H1 (cell line): Measurements from ENCODE around the gene ANXA5. TPM values are rescaled to one million over a fixed set of nuclear protein-coding genes. Genes with fewer than 3 reads are reported as not detected.

Experiments
- CTCF ChIA-PET: fragments of 300-600 bp; sonication (Branson Sonifier 250); formaldehyde crosslinking; loops from one replicate; lab custom pipeline; 2021; ENCODE audit not compliant: partially characterized antibody; lab: Charles Lee
- POLR2A ChIA-PET: fragments of 300-600 bp; sonication (Branson Sonifier 250); formaldehyde crosslinking; loops from one replicate; lab custom pipeline; 2021; ENCODE audit warnings: inconsistent platforms; ENCODE audit not compliant: partially characterized antibody; lab: Charles Lee
- DNase-seq, 2 experiments: peaks; one replicate each; pipeline versions ENCODE4 v3.0.0 to v3.0.0-alpha.2; 2010 to 2022; ENCODE audit warnings: low spot score in 2 of 2, low read depth in 1 of 2, mixed read lengths in 1 of 2
- FAIRE-seq: peaks from 2 replicates; lab custom pipeline; 2011; peaks lifted over from hg19 to GRCh38; lab: Jason Lieb, UNC
- H2AFZ ChIP-seq: 2 replicates; pipeline ENCODE4 v1.8.1; 2012; ENCODE audit warnings: low read length, inconsistent platforms
- H2AK5ac ChIP-seq: 2 replicates; pipeline ENCODE4 v1.6.1; 2013; ENCODE audit warnings: low read depth, low read length
- H2BK120ac ChIP-seq: replicated peaks from 2 replicates; pipeline ENCODE3; 2013; ENCODE audit warnings: low read depth, low read length, inconsistent platforms
- H2BK12ac ChIP-seq: 2 replicates; pipeline ENCODE4 v1.6.1; 2013; ENCODE audit warnings: low read depth, low read length
- H2BK15ac ChIP-seq: 2 replicates; pipeline ENCODE4 v1.6.1; 2013; ENCODE audit warnings: low read length
- H2BK20ac ChIP-seq: 2 replicates; pipeline ENCODE4 v1.6.1; 2013; ENCODE audit warnings: low read length
- H2BK5ac ChIP-seq: 2 replicates; pipeline ENCODE4 v1.6.1; 2013; ENCODE audit warnings: low read depth, low read length
- H3K14ac ChIP-seq: 2 replicates; pipeline ENCODE4 v1.6.1; 2013; ENCODE audit warnings: inconsistent platforms; ENCODE audit not compliant: insufficient read length
- H3K18ac ChIP-seq: 2 replicates; pipeline ENCODE4 v1.6.1; 2013; ENCODE audit warnings: low read length; ENCODE audit errors: extremely low read depth
- H3K23ac ChIP-seq: 2 replicates; pipeline ENCODE4 v1.6.1; 2013; ENCODE audit warnings: inconsistent platforms; ENCODE audit not compliant: insufficient read length
- H3K23me2 ChIP-seq: 2 replicates; pipeline ENCODE4 v1.6.1; 2013; ENCODE audit warnings: low read depth, low read length
- H3K27ac ChIP-seq: 2 replicates; pipeline ENCODE4 v1.6.1; 2011; ENCODE audit warnings: low read depth, low read length, inconsistent platforms
- H3K27me3 ChIP-seq, 4 experiments: replicated peaks in 1 of 4; 1 replicate in 1 of 4; 2 replicates in 3 of 4; pipeline versions ENCODE4 v1.6.1 to v1.8.1; 2011 to 2013; ENCODE audit warnings: low read length in 3 of 4, mild to moderate bottlenecking in 3 of 4, inconsistent platforms in 2 of 4, mixed read lengths in 2 of 4, moderate library complexity in 1 of 4; ENCODE audit not compliant: control insufficient read depth in 3 of 4, insufficient read depth in 3 of 4; ENCODE audit errors: extremely low read depth in 1 of 4
- H3K36me3 ChIP-seq, 4 experiments: 2 replicates each; pipeline versions ENCODE4 v1.6.1 to v1.8.1; 2011 to 2013; ENCODE audit warnings: mild to moderate bottlenecking in 4 of 4, low read length in 3 of 4, moderate library complexity in 2 of 4, control low read depth in 1 of 4, inconsistent platforms in 1 of 4; ENCODE audit not compliant: insufficient read depth in 4 of 4, control insufficient read depth in 2 of 4
- H3K4ac ChIP-seq: replicated peaks from 2 replicates; pipeline ENCODE3; 2013; ENCODE audit warnings: low read length, low read depth, mixed read lengths, inconsistent platforms; ENCODE audit not compliant: insufficient read length
- H3K4me1 ChIP-seq, 4 experiments: replicated peaks in 1 of 4; 1 replicate in 1 of 4; 2 replicates in 3 of 4; pipeline versions ENCODE4 v1.6.1 to v1.8.1; 2011 to 2013; ENCODE audit warnings: low read length in 3 of 4, inconsistent platforms in 2 of 4, mixed read lengths in 1 of 4; ENCODE audit not compliant: insufficient read depth in 4 of 4, control insufficient read depth in 3 of 4
- H3K4me2 ChIP-seq, 2 experiments: 2 replicates each; pipeline versions ENCODE4 v1.6.1 to v1.8.1; 2011 to 2013; ENCODE audit warnings: low read depth in 2 of 2, low read length in 2 of 2, control low read depth in 1 of 2, inconsistent platforms in 1 of 2, mild to moderate bottlenecking in 1 of 2; ENCODE audit not compliant: insufficient read depth in 1 of 2
- H3K4me3 ChIP-seq, 4 experiments: fragments of 200-600, 300-600 bp in 1 of 4; sonication (generic), shearing (Covaris generic), sonication (Bioruptor Twin) in 1 of 4; 2 replicates each; pipeline versions ENCODE4 v1.5.1 to v1.8.1; 2011 to 2016; ENCODE audit warnings: low read length in 4 of 4, low read depth in 3 of 4, control low read depth in 2 of 4, inconsistent platforms in 2 of 4, mild to moderate bottlenecking in 2 of 4, mixed read lengths in 1 of 4, moderate library complexity in 1 of 4; ENCODE audit not compliant: insufficient read depth in 2 of 4; ENCODE audit errors: extremely low read depth in 1 of 4
- H3K56ac ChIP-seq: replicated peaks from 2 replicates; pipeline ENCODE3; 2013; ENCODE audit warnings: low read depth, mild to moderate bottlenecking, mixed read lengths, low read length, inconsistent platforms; ENCODE audit not compliant: insufficient read length
- H3K79me1 ChIP-seq: 2 replicates; pipeline ENCODE4 v1.6.1; 2013; ENCODE audit warnings: low read depth, low read length, control low read depth
- H3K79me2 ChIP-seq, 2 experiments: 2 replicates each; pipeline versions ENCODE4 v1.6.1 to v1.8.1; 2012 to 2013; ENCODE audit warnings: low read length in 2 of 2, mild to moderate bottlenecking in 2 of 2, inconsistent platforms in 1 of 2; ENCODE audit not compliant: insufficient read depth in 2 of 2, control insufficient read depth in 1 of 2
- H3K9ac ChIP-seq, 4 experiments: replicated peaks in 1 of 4; 1 replicate in 1 of 4; 2 replicates in 3 of 4; pipeline versions ENCODE4 v1.6.1 to v1.8.1; 2011 to 2013; ENCODE audit warnings: low read depth in 3 of 4, low read length in 3 of 4, control low read depth in 2 of 4, mild to moderate bottlenecking in 2 of 4, moderate library complexity in 2 of 4, inconsistent platforms in 1 of 4; ENCODE audit errors: extremely low read depth in 1 of 4
- H3K9me3 ChIP-seq, 2 experiments: 2 replicates each; pipeline versions ENCODE4 v1.6.1 to v1.8.1; 2012 to 2013; ENCODE audit warnings: mild to moderate bottlenecking in 2 of 2, moderate library complexity in 2 of 2, control low read depth in 1 of 2, inconsistent platforms in 1 of 2, low read depth in 1 of 2, low read length in 1 of 2, mixed read lengths in 1 of 2; ENCODE audit not compliant: insufficient read depth in 2 of 2
- H4K20me1 ChIP-seq, 2 experiments: replicated peaks in 1 of 2; 2 replicates each; pipeline versions ENCODE3 to v1.8.1; 2011 to 2013; ENCODE audit warnings: inconsistent platforms in 2 of 2, low read length in 2 of 2, mild to moderate bottlenecking in 1 of 2; ENCODE audit not compliant: insufficient read depth in 2 of 2, control insufficient read depth in 1 of 2
- H4K5ac ChIP-seq: 2 replicates; pipeline ENCODE4 v1.6.1; 2013; ENCODE audit warnings: low read length, low read depth, mixed read lengths, inconsistent platforms; ENCODE audit not compliant: insufficient read length
- H4K8ac ChIP-seq: 2 replicates; pipeline ENCODE4 v1.8.0; 2013; ENCODE audit warnings: mild to moderate bottlenecking, moderate library complexity, low read length, inconsistent platforms; ENCODE audit not compliant: insufficient read depth; ENCODE audit errors: extremely low read depth
- H4K91ac ChIP-seq: replicated peaks from 2 replicates; pipeline ENCODE3; 2013; ENCODE audit warnings: low read length, mixed read lengths, inconsistent platforms; ENCODE audit not compliant: insufficient read length
- CBX8 ChIP-seq: fragments of 300-800, 300-1000 bp; sonication (generic); IDR thresholded peaks from 2 replicates; pipeline ENCODE4 v1.7.1; 2016; ENCODE audit warnings: low read depth, low read length, borderline replicate concordance
- CREB1 ChIP-seq: IDR thresholded peaks from 2 replicates; pipeline ENCODE4 v1.6.1; 2012; ENCODE audit warnings: inconsistent platforms
- EZH2 ChIP-seq: fragments of 200-600 bp; sonication (generic); IDR thresholded peaks from 2 replicates; pipeline ENCODE4 v1.7.1; 2012; ENCODE audit warnings: low read depth, mild to moderate bottlenecking, moderate library complexity, low read length, inconsistent platforms; ENCODE audit not compliant: severe bottlenecking
- FOSL1 ChIP-seq: IDR thresholded peaks from 2 replicates; pipeline ENCODE4 v1.6.1; 2011; ENCODE audit warnings: mild to moderate bottlenecking, low read depth, low read length, moderate library complexity; ENCODE audit not compliant: insufficient read depth
- RXRA ChIP-seq: IDR thresholded peaks from 2 replicates; pipeline ENCODE4 v1.6.1; 2011; ENCODE audit warnings: low read depth, mild to moderate bottlenecking, low read length, moderate library complexity; ENCODE audit not compliant: insufficient read depth
- SAP30 ChIP-seq: fragments of 300-600 bp; sonication (generic); IDR thresholded peaks from 2 replicates; pipeline ENCODE4 v1.7.1; 2012; ENCODE audit warnings: low read length, moderate library complexity, mild to moderate bottlenecking, inconsistent platforms; ENCODE audit not compliant: insufficient read depth, insufficient replicate concordance
- SP2 ChIP-seq: IDR thresholded peaks from 2 replicates; pipeline ENCODE4 v1.6.1; 2012; ENCODE audit warnings: mild to moderate bottlenecking, low read length, inconsistent platforms
- SP4 ChIP-seq: IDR thresholded peaks from 2 replicates; pipeline ENCODE4 v1.6.1; 2012; ENCODE audit warnings: low read length, inconsistent platforms
- SUZ12 ChIP-seq: fragments of 200-600 bp; sonication (generic); IDR thresholded peaks from 2 replicates; pipeline ENCODE4 v1.6.1; 2012; ENCODE audit warnings: mild to moderate bottlenecking, inconsistent platforms, low read length, moderate library complexity, mixed read lengths
- TAF7 ChIP-seq: optimal IDR thresholded peaks from 2 replicates; pipeline ENCODE3; 2011; ENCODE audit warnings: low read depth, mild to moderate bottlenecking, inconsistent platforms, low read length, moderate library complexity, borderline replicate concordance
- TCF12 ChIP-seq: IDR thresholded peaks from 2 replicates; pipeline ENCODE4 v1.6.1; 2011; ENCODE audit warnings: low read depth, mild to moderate bottlenecking, low read length
- WGBS, 2 experiments: shearing (Covaris generic) in 1 of 2; methylation state at CpG; one replicate each; pipeline versions ENCODE4 v1.1.6 to v1.1.7; 2013 to 2015; ENCODE audit warnings: low lambda C conversion rate in 2 of 2, mixed read lengths in 2 of 2, inconsistent platforms in 1 of 2, low coverage in 1 of 2, missing lambda C conversion rate in 1 of 2; ENCODE audit not compliant: insufficient replicate concordance in 2 of 2, insufficient coverage in 1 of 2, insufficient read length in 1 of 2; ENCODE audit errors: extremely low coverage in 1 of 2, missing lambda C conversion rate in 1 of 2; 5-methylcytosine and 5-hydroxymethylcytosine counted together
- polyA plus RNA-seq, 7 experiments: library from polyadenylated mRNA; depleted of rRNA in 3 of 7; stranded (reverse) in 5 of 7; unstranded in 2 of 7; fragments of >200 nt in 5 of 7; fragments of 200-250 nt in 2 of 7; gene quantifications; 1 replicate in 5 of 7; 2 replicates in 1 of 7; 4 replicates in 1 of 7; pipeline versions ENCODE4 v1.2.1 to v1.2.3, GENCODE V29; 2011 to 2013; ENCODE audit warnings: missing spikeins in 2 of 7, mixed read lengths in 2 of 7
- total RNA-seq: library from RNA; stranded (reverse); fragmentation: NEBNext Ultra II Directional; extraction: Animal tissue kit (Norgen Biotek cat#: 25700); gene quantifications from 2 replicates; pipeline ENCODE4 v1.2.1, GENCODE V29; 2021

Gene ANXA5
- total and polyA plus RNA-seq, 2 of the 8 experiments (the other 6 are each of a cell fraction or from before 2014, with no cell fraction given): 213 to 221 TPM

- Histone ChIP-seq H3K79me1 (no peaks in the 10 kb centered on the region), H4K20me1 (no peaks in the 10 kb centered on the region), H2AK5ac (no peak overlapping the region), H3K27ac (no peak overlapping the region), H4K91ac (no peak overlapping the region), H3K18ac (no peak overlapping the region), H2BK5ac (no peak overlapping the region), H4K5ac (no peak overlapping the region), H2BK15ac (no peak overlapping the region), H2BK20ac (no peak overlapping the region), H2BK12ac (no peak overlapping the region), H3K79me2 (no peaks in the 10 kb centered on the region), H2AFZ (no peak overlapping the region), H3K56ac (no peak overlapping the region), H3K4me3 (no peak overlapping the region), H2BK120ac (no peak overlapping the region), H3K4me1 (peaks cover 0 to 4% (median 0%) of the 10 kb centered on the region in 4 experiments; a peak in 1 of 7 replicates), H3K9me3 (no peaks in the 10 kb centered on the region), H3K27me3 (no peaks in the 10 kb centered on the region), H3K36me3 (no peaks in the 10 kb centered on the region), H3K4me2 (no peak overlapping the region), H4K8ac (no peak overlapping the region)
- 86% methylated on average over 4 of the region's 4 CpGs; no CpG with 5 or more reads in 1 of the 2 experiments for WGBS, 2 experiments
- CTCF ChIA-PET: interaction anchor here (0.7 to 1.4 kb wide), 9 partner anchors 12 to 357 kb away, joined by 3 to 5 read pairs (median 3); partner anchors contain the start of gene ANXA5
- no peak for FAIRE-seq
- POLR2A ChIA-PET: no interaction called here
- TF ChIP-seq FOSL1: no peak
- TF ChIP-seq EZH2: no peak
- no peak for TF ChIP-seq SP4
- no peak for TF ChIP-seq RXRA
- no peak for TF ChIP-seq TCF12
- no peak for TF ChIP-seq SAP30
- TF ChIP-seq SUZ12: no peak
- TF ChIP-seq CBX8: no peak
- no peak for TF ChIP-seq SP2
- no peak for TF ChIP-seq CREB1
- no peak for TF ChIP-seq TAF7
- TF ChIP-seq, all 59 proteins: peak for 0
- no peak for DNase-seq
- no peak overlapping the region for H3K4ac ChIP-seq
- H3K23ac ChIP-seq: no peak overlapping the region
- no peak overlapping the region for H3K9ac ChIP-seq
- H3K23me2 ChIP-seq: no peaks in the 10 kb centered on the region
- H3K14ac ChIP-seq: no peak overlapping the region
Measured at GRCh38 chr4:121728066-121728465, 31.3 kb upstream of the ANXA5 start.
